HG03025 (cell line): ENCODE measurements around the gene GPR156.
"Not testable (repeated sequence)": the region's sequence is repeated elsewhere in the genome, so short reads cannot be mapped to it uniquely, and the experiment has no call there.

ENCODE experiments used
- ATAC-seq: cut with Tn5 transposase; IDR thresholded peaks from one replicate; pipeline ENCODE4 v1.9.1; 2021; ENCODE audit warnings: mild to moderate bottlenecking, moderate library complexity; ENCODE audit not compliant: unreplicated experiment, low FRiP score

The GPR156 gene

DNA sequence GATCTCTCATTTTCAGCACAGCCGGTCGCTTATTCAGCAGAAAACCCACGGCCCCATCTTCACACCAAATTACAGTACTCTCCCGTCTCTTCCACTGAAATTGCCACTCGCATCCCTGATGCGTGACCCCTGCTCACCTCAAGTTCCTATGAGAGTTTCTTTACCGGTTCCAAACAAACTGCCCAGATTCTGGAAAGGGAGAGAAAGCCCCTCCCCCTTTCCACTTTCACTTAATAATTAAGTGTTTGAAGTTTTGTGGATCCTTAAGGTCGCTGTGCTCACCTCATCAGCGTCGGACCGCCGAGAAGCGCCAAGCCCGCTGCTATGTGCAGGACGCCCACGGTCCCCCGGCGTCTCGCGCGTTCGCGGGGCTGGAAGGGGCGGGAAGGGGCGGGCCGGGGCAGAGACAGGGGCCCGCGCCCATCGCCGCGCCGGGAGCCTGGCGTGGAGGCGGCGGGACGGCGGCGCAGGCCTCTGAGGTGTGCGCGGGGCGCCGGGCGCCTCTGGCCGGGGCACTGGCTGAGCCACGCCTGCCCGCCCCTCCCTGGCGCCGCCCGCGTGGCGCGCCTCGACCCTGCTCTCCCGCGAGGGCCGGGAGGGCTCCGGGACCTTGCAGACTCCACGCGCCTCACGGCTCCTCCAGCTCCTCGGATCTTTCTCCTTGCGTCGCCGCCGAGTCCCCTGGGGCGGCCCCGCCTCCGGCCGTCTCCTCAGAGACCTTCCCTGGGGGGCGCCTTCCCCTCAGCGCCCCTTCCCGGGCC is at the start of gene GPR156:
Gene GPR156, minus strand, starts transcription at position 476 of the 761 bp plus-strand sequence. CDS start 41,124 bp downstream, outside the sequence.
- ATAC-seq, result no peak

DNA sequence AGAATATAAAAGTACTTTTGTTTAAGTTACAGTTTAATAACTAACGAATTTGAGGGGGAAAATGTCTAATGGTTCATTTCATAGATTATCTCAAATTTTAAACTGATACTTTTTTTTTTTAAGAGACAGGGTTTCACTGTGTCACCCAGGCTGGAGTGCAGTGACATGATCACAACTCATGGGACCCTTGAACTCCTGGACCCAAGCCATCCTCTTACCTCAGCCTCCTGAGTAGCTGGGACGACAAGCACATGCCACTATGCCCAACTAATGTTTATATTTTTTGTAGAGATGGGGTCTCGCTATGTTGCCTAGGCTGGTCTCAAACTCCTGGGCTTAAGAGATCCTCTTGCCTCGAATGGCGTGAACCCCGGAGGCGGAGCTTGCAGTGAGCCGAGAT is 47.6 kb upstream of the GPR156 start:
- ATAC-seq, result no peak

DNA sequence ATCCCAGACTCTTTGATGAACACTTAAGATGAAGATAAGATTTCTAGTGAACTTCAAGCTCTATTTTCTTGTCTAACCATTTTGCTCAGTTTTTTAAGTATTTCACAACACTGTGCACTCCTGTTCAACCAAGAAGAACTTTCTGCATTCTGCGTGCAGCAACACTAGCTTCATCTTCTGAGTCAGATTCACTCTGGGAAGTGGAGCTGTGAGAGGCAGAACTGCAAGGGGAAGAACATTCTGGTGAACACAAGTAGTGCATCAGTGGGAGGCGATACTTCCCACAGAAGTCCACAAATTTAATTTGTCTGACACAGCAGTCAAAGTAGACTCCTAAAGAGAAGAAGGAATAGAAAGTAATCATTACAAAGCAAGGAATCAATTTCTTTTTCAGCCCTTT is 46.1 kb upstream of the GPR156 start:
- ATAC-seq, result no peak

GRCh38 chr3:120326784-120327183 is 41.8 kb upstream of the GPR156 start:
- ATAC-seq, result no peak

DNA sequence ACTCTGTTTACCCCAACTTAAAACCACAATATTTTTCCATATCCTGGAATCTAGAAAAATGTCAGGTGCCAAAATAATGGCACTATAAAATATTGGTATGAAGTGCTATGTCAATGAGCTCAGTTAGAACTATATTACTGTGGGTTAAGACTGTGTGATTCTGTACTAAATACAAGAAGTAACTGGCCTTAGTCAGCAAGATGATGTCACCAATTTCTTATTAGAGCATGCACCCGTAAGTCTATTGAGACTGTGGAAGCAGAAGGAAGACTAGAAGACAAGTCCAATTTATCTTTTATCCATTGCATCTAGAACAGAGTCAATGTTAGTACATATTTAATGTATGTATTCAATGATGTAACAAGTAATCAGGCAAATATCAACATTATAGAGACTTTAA is 39.2 kb upstream of the GPR156 start:
- no peak for ATAC-seq

DNA sequence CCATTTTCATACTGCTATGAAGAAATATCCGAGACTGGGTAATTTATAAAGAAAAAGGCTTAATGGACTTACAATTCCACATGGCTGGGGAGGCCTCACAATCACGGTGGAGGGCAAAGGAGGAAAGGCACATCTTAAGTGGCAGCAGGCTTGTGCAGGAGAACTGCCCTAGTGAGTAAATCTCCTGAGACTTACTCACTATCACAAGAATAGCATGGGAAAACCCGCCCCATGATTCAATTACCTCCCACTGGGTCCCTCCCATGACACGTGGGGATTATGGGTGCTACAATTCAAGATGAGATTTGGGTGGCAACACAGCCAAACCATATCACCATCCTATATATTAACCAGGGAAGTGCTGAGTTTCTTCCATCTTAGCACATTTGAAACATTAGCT is 38.7 kb upstream of the GPR156 start:
- ATAC-seq, result not testable (repeated sequence)

DNA sequence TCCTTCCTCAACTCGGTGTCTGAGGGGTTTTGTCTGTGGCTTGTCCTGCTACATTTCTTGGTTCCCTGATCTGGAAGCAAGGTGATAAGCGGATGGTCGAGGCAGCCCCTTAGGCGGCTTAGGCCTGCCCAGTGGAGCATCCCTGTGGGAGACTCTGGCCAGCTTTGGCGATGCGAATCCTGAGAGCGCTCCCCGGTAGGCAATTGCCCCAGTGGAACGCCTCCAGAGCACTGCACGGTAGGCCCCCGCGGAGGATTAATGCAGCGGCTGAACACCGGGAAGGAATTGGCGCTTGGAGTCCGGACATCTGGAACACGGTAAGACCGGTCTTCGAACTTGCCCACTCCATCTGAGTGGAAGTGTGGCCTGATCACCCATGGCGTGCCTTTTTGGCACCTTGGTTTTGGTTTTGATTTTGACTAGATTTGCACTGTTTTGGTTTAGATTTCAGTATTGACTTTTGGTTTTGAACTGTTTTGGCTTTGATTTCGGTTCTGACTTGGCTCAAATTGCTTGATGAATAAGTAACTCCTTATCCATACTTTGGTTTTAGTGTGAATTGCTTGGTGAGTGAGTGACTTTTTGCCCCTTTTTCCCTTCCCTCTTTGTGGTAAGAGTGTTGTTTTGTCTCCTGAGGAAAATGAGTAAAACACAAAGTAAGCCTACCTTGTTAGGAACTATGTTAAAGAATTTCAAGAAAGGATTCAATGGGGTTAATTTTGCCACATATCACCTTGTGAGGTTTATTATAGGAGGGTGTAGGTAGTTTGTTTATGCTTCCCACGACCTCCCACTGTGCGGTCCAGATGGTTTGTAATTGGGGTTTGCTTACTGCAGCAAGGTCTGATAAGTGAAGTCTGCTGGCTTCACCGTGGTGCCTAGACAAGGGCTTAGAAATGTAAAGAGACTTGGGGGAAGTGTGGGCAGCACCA is 27.1 kb upstream of the GPR156 start:
- ATAC-seq, result no peak

DNA sequence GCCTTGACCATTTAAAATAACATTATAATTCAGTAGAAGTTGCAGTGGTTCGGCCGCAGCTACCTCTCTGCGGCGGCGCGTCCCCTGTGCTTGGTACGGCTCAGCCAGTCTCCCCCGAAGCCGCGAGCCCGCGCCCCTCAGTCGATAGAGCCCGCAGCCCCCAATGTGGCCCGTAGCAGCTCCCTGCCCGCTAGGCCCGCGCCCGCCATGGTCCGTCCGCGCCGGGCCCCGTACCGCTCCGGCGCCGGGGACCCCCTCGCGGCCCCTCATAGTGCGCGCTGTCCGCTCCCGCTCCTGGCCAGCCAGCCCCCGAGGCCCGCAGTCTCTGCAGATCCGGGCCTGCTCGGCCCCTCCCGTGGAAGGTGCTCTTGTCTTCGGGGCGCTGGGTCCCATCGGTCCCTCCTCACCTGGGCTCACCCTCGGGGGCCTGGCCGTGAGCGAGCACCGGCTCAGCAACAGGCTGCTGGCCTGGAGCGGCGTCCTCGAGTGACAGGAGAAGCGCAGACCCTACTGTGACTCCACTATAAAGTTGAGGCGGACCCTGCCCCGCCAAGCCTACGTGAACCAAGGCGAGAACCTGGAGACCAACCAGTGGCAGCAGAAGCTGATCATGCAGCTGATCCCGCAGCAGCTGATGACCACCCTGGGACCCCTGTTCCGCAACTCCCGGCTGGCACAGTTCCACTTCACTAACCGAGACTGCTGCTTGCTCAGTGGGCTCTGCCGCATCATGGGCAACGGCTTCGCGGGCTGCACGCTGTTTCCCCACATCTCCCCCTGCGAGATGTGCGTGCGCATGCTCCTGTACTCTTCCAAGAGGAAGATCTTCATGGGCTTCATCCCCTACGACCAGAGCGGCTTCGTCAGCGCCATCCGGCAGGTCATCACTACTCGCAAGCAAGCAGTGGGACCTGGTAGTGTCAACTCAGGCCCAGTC is 21.8 kb upstream of the GPR156 start:
- no peak for ATAC-seq

DNA sequence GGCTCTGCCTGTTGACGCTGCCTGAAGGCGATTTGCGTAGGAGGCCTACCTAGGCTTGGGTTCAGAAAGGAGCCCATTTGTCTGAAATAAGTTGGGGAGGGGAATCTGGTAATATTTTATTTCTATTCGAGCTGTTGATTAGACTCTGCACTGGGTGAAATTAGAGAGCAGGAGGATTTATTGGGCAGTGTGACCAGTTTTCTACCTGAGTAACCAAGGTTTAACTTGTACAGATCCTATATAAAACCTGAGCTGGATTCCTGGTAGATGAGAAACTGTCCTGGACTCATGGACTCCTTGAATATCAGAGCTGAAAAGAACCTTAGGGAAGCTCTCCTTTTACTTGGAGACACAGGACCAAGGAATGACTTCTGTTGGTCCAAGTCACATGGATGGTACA is 19.6 kb upstream of the GPR156 start:
- ATAC-seq, result no peak

GRCh38 chr3:120302361-120302760 is 17.3 kb upstream of the GPR156 start:
- ATAC-seq, result no peak

- no peak for ATAC-seq
Observed at GRCh38 chr3:120300971-120301370, 15.9 kb upstream of the GPR156 start.

DNA sequence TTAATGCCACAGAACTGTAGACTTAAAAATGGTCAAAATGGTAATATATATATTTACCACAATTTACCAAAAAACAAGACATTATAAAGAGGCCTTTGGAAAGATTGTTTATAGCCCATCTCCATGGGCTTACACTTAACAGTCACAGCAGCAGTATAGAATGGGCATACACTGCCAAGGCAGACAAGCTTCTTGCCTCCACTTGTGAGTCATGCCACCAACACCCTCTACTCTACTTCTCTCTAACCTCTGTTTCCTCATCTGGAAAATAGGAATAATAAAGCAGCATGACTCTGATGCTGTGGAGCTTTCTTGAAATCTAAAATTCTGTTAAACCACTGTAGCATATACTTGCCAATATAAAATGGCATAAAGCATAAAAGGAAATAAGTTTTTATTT is 14.4 kb upstream of the GPR156 start:
- ATAC-seq, result no peak

DNA sequence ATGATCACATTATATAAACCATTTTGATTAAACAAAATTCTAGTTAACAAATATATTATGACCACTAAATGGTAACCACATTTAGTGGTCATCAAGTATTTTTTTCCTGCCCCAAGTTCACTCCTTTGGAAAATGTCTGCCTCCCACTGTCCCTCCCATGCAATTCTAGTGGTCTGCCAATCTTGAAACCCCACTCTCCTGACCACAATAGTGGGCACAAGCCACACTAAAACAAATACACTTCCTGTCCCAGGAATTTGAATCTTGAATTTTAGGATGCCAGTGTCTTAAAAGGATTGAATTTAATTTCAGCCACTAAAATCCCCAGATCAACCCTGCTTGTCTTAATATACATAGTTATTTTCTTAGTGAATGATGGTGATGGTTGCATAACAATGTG is 14.0 kb upstream of the GPR156 start:
- ATAC-seq, result no peak

GRCh38 chr3:120291552-120291951 is 6.5 kb upstream of the GPR156 start:
- ATAC-seq, result not testable (repeated sequence)

- ATAC-seq, result no peak
Observed at GRCh38 chr3:120289636-120290035, 4.6 kb upstream of the GPR156 start.

DNA sequence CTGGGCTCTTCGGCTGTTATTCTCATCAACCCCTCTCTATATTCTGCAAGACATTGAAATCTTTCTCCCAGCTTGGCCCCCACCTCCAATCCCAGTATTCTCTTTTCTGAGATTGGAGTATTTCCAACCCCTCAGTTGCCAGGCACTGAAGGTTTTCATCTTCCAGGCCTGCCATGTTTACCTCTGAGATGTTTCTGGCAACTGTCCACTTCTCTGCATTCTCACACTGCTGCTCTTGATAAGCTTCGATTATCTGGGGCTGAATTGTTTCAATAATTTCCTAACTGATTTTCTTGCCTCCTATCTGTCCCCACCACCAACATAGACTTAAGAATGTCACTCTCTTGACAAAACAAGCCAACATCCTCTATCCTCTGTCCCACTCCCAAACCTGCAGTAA is 1.4 kb upstream of the GPR156 start:
- ATAC-seq, result no peak

GRCh38 chr3:120285508-120285841 is 453 bp upstream of the GPR156 start:
- no peak for ATAC-seq

- ATAC-seq, result no peak
Observed at GRCh38 chr3:120281261-120281660, 3.8 kb downstream of the GPR156 start.

DNA sequence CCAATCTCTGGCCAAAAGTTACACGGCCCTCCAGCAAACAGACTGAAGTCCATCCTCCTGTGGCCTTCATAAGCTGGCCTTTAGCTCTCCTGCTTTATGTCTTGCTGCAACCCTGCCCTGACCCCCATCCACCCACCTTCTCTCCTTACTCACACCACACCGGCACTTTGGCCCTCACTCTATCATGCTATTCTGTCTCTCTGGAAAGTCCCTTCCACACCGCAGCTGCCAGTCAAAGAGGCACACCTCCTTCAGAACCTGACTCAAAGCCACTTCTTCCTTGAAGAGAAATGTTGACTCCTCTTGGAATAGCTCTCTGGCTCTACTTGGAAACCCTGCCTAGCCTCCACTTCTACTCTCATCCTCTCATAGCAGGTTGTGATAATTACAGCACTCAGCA is 4.5 kb downstream of the GPR156 start:
- ATAC-seq, result no peak

DNA sequence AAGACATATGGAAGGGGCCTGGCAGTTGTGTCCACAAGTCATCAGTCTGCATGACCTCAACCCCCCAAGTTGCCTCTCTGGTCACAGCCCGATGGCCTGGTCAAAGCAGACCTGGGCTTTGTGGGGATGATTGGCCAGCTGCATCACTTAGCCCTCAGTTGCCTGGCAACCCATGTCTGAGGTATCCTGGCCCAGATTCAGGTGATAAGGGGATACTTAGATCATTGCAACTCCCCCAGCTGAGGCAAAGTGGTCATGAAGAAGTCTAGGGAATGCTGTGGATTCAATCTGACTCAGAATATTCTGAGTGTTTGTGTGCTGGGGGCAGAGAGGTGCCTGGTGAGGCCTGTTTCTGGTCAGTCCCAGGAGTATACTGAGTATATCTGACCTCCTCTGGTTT is 5.0 kb downstream of the GPR156 start:
- no peak for ATAC-seq

GRCh38 chr3:120276767-120277166 is 8.3 kb downstream of the GPR156 start:
- ATAC-seq, result no peak
